Midbrain (tissue), 1 donor: ENCODE results near the gene ANKMY1.
"Not testable (repeated sequence)": the region's sequence is repeated elsewhere in the genome, so short reads cannot be mapped to it uniquely, and the experiment has no call there.

Experiments
- DNase-seq: peaks from one replicate; lab custom pipeline; 2025; lab: John Stamatoyannopoulos, UW

Gene ANKMY1

GRCh38 chr2:240568678-240569522, 11.1 kb upstream of the ANKMY1 start:
- peak; percentile 71 for DNase-seq

DNA sequence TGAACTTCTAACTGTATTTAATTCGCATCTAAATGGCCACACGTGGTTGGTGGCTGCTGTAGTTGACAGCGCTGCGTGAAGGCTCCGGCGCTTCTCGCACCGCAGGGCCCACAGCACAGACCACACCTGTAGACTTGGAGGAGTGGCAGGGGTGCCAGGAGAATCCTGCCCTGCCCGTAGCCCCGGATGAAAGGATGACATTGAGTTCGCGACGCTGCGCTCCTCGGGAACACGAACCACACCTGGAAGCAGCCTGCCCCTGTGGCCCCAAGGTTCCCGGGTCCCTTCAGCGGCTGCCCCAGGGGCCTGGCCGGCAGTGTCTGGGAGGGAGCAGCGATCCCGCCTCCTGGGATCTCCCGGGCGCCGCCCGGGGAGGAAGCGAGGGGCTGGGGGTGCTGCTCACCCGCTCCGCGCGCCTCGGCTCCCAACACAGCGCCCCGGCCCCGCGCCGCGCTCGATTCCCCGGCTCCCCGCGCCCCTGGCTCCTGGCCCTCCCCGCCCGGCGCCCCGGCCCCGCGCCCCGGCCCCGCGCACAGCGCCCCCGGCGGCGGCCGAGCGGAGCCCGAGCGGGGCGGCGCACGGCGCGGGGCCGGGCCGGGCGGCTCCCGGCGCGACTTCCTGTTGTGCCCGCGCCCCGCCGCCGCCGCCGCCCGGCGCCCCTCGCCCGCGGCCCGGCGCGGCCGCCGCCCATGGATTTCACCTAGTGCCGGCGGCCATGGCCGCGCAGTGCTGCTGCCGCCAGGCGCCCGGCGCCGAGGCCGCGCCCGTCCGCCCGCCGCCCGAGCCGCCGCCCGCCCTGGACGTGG, 10.3 kb upstream of the ANKMY1 start, which contains the start of gene RNPEPL1:
TSS of gene RNPEPL1 (plus strand) at position 613 of the 806 bp plus-strand sequence. CDS start at position 716, 103 bp downstream.
- DNase-seq, result peak; percentile 53

GRCh38 chr2:240567137-240567871, 9.5 kb upstream of the ANKMY1 start:
- no peak for DNase-seq

DNA sequence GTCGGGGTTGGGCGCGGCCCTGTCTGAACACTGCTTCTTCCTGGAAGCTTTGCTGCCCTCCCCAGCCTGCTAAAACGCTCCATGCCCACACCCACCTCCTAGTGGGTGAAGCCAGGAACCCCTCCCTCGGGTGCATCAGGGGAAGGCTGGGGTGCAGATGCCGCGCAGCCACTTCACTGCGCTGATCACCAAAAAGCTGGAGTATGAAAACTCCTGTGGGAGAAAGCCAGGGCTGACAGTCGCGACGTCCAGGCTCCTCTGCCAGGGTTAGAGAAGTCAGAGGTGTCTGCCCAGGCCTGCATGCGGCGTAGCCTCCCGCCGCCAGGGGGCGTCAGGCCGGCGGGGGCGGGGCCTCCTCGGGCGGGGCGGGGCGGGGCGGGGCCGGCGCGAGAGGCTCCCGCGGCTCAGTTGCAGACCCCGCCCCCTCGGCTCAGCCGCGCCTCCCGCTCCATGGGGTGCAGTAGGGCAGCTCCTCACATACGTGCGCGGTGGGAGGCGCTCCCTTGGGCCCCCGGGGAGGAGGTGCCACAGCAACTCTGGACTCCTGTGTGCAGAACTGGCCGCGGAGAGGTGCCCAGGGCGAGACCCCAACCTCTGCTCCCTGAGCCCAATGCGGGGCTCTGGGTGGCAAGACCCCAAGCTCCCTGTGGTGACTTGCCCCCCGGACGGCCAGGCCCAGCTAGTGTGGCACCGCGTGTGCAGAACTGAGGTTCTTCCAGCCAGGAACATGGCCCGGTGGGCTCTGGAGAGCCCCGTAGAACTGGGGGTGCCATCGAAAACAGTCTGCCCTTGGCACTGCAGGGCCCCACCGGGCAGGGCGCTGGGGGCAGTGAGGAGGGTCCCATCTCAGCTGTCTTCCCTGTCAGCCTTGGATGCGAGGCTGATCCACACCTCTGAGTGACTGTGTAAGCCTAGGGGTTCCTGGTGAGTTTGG, 8.7 kb upstream of the ANKMY1 start:
- DNase-seq, result peak; percentile 78

DNA sequence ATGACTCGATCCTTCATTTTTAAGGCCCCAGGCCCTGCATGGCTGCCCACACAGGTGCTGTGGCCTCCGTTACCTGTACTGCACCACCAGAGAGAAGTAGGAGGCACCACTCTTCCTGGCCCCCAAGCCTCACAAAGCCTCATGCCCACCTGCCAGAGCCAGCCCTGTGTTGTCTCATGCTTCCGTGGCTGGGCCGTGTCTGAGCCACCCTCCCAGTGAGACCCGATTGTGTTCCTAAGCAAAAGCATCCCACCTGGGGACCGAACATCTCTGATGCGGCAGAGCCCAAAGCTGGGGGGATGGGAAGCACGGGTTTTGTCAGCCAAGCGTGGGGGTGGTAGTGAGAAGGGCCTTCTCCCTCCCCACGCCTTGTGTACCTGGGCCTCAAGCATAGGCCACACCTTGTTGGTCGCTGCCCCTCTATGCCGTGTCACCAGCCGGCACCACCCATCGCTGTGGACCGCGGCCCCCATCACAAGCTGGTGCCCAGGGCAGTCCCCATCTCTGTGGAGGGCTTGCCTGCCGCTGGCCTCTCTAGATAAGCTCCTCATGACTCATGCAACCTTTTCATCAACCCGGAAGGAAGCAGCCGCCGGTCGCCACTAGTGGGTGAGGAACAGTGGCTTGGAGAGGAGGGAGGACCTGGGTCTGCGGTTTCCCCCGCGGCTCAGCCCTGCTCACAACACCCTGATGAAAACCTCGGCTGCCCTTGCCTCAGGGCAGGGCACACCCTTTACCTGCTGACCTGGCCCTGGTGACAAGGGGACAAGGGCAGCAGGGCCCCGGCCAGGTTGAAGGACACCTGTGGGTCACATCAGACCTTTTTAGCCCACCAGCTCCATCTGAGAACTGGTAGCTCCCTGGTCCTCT, 7.8 kb upstream of the ANKMY1 start:
- DNase-seq, result peak; percentile 3

DNA sequence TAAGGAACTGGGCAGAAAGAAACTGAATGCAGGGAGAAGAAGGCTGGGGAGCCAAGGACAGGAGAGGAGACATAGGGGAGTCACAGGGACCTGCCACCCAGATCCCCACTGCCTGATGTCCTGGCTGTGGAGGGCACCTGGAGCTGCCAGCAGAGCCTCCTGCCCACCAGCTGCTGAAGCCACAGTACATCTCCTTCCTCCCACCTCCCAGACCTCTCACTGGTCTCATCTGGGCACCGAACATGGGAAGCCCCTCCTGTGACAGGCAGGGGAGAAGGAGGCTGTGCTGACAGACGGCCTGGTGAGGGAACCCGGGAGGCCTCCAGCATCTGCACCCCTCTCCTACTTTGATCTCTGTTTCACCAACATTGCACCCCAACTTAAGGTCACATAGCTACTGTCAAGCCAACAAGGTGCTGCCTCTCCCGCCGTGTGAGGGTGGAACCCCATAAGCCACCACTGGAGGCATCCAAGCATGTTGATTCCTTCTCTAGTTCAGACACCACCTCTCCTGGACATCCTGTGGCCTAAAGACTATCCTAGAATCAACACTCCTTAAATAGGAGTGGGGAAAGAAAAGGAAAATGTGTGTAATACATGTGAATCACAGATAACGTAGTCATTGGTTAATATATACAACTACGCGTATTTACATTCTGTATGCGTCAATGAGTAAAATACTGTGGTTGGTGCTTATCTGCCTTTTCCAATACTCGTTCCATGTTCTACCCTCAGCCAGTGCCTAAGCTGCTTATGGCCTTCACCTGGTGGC, 7.0 kb upstream of the ANKMY1 start:
- no peak for DNase-seq

DNA sequence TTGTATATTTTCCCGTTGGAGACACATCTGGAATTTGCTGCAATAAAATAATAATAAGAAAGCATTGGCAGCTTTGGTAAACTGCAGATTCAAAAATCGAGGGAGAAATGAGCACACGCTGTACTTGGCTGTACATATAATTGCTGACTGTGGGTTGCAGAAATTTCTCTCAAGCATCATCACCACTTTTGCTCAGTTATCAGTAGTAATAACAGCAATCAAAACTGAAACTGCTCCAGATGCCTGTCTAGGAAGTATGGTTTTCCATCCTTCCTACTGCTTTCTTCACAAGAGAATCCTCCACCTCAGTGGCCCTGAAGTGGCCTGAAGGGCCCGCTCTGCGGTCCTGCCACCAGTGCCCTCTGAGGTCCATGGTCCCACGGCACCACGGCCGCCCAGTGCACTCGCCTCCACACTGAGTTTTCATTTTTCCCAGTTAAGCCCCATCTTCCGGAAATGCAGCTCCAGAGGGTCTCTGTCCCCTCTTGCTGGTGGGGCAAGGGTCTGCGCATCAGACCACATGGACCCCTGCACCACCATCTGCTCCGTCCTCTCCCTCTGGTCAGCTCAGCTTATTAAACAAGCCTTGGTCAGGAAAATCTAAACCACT, 6.3 kb upstream of the ANKMY1 start:
- no peak for DNase-seq

DNA sequence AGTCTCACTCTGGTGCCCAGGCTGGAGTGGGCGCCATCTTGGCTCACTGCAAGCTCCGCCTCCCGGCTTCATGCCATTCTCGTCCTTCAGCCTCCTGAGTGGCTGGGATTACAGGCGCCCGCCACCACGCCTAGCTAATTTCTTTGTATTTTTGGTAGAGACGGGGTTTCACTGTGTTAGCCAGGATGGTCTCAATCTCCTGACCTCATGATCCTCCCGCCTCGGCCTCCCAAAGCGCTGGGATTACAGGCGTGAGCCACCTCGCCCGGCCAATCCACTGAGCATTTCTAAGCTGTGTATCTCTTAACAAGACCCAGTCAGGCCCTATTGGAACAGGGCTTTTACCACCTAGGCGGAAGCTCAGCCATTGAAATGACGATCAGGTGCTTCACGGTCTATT, 5.4 kb upstream of the ANKMY1 start:
- DNase-seq, result not testable (repeated sequence)

- no peak for DNase-seq
Measured at GRCh38 chr2:240561325-240561971, 3.7 kb upstream of the ANKMY1 start.

- peak; percentile 99 for DNase-seq
Measured at GRCh38 chr2:240560480-240561324, 2.9 kb upstream of the ANKMY1 start.

DNA sequence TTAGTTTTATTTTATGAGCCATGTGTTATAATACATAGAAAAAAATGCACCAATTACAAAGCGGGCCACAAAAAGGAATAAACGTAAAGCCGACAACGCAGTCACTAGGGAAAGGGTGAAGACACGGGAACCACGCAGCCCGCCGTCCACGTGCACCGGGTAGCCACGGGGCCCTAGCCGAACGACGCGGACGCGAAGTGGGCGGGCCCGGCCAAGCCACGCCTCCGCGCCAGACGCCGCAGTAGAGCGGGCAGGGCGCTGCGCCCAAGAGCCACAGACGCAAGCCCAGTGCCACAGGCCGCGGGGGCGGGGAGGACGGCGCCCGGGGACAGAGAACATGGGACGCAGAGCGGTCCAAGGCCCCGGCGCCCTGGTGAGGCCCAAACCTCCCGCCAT, 2.3 kb upstream of the ANKMY1 start, which contains the start of gene DUSP28:
TSS of gene DUSP28 (plus strand) at position 274 of the 396 bp plus-strand sequence. CDS start 328 bp downstream, outside the sequence.
- DNase-seq, result peak; percentile 93

- no peak for DNase-seq
Measured at GRCh38 chr2:240559286-240559685, 1.5 kb upstream of the ANKMY1 start.

DNA sequence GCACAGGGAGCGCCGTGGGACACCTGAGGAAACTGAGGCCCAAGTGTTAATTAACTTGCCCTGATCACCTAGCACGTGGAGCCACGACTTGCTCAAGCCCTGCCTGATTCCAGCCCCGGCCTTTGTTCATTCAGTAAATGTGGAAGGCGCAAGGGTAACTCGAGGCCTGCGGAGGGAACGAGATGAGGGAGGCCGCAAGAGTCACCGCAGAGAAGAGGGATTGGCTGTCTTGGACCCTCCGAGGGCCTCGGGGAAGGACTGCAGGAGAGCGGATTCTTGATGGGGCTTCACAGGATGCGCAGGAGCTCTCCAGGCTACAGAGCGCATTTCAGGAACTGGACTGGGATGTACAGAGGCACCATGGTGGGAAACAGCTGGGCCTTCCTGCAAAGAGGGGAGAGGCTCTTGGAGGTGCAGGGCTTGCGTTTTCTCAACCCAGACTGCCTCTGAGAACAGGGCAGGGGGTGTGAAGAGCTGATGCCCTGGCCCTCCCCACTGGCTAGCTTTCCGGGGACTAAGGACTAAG, 511 bp upstream of the ANKMY1 start:
- no peak for DNase-seq

DNA sequence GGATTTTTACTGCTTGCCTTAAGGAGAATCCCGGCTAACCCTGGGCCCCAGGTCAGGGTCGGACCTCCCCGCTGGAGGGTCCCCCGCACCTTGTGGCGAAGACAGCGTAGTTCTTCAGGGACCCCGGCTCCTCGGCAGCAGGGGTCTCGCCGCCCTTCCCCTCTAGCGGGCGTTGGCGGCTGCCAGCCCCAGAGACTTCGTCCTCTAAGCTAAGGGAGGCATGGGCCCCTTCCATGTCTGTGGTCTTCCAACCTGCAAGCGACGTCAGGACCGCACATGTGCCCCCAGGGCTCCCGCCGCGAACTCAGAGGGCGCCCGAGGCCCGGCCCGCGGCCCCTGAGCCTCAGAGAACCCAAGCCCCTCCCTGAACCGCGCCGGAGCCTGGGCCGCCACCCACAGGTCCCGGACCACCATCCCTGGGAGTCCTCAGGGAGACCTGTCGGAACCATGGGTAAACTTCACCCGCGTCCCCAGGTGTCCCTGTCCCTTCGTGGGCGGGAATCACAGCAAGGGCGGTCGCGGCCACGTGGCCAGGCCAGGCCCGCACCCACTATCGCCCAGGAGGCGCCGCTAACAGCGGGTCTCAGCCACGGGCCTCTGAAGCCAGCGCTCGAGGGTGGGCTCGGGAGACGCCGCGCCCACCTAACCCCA, 562 bp downstream of the ANKMY1 start:
- DNase-seq, result no peak

DNA sequence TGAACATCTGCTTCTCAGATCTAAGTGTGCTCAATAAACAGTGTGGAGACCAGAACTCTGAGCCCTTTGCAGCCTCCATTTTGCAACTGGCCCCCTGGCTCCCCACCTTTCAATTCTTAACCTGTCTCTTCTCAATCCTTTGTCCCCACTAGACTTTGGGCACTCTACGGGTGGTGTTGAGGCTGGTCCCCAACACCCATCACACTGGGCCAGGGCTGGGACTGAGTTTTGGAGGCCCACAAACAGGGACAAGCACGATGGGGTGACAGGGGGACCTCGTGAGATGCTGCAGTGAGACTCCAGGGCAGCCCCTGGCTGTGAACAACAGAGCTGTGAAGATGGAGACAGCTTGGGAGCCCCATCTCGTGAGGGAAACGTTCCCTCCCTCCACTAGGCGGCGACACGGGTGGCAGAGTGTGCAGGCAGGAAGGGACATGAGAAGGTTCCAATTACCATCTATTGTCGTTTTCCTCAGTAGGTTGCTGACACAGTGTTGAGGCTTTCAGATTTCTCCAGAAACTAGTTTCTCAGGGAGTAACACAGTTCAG, 1.2 kb downstream of the ANKMY1 start:
- DNase-seq, result no peak

GRCh38 chr2:240555541-240556250, 2.1 kb downstream of the ANKMY1 start:
- DNase-seq, result no peak
